Testis (tissue), 3 donors: Measurements from ENCODE around the gene SNRPD3. TPM values are rescaled to one million over a fixed set of nuclear protein-coding genes. Genes with fewer than 3 reads are reported as not detected.
"Not testable (repeated sequence)": the region's sequence is repeated elsewhere in the genome, so short reads cannot be mapped to it uniquely, and the experiment has no call there.

ENCODE experiments used
- DNase-seq: peaks from one replicate; pipeline ENCODE4 v3.0.0-alpha.2; 2019
- H3K27ac ChIP-seq, 2 donors: fragments of 200-600 bp; sonication (generic); one replicate each; pipeline ENCODE4 v1.5.1; 2019
- H3K27me3 ChIP-seq: fragments of 200-600 bp; sonication (generic); one replicate; pipeline ENCODE4 v1.5.1; 2019
- H3K36me3 ChIP-seq: fragments of 200-600 bp; sonication (generic); one replicate; pipeline ENCODE4 v1.5.1; 2017; ENCODE audit warnings: low read depth; ENCODE audit errors: missing control alignments
- H3K4me1 ChIP-seq: fragments of 200-600 bp; sonication (generic); one replicate; pipeline ENCODE4 v1.5.1; 2019
- H3K4me3 ChIP-seq, 2 donors: fragments of 200-600 bp; sonication (generic); one replicate each; pipeline ENCODE4 v1.5.1; 2017 to 2019
- H3K9me3 ChIP-seq: fragments of 200-600 bp; sonication (generic); one replicate; pipeline ENCODE4 v1.5.1; 2017
- WGBS, 2 donors: methylation state at CpG; one replicate each; pipeline ENCODE4 v1.1.5; 2018; 5-methylcytosine and 5-hydroxymethylcytosine counted together
- intact Hi-C: fragments of 100-400 bp; cut with DNase I; formaldehyde crosslinking; loops from one replicate; pipeline ENCODE4 v1.15.1; 2023; ENCODE audit warnings: low total_unique reads
- polyA plus RNA-seq: library from polyadenylated mRNA; stranded (reverse); fragments of 350-450 nt; fragmentation: Illumina TruSeq; extraction: RNeasy Lipid Tissue Mini Kit (QIAGEN cat#74804); gene quantifications from one replicate; pipeline ENCODE4 v1.2.3, GENCODE V29; 2014; ENCODE audit warnings: low read depth, low replicate concordance; ENCODE audit not compliant: insufficient read depth
- total RNA-seq, 2 donors: library from RNA; depleted of rRNA; stranded (reverse); fragments of >200 nt; gene quantifications; one replicate each; pipeline ENCODE4 v1.2.3, GENCODE V29; 2016
- TF ChIP-seq, protein P1 (sequence below), 3 experiments: fragments of 450-650 bp in 2 of 3; fragments of 200-600 bp in 1 of 3; sonication (generic) in 1 of 3; IDR thresholded peaks; one replicate each; pipeline ENCODE4 v1.5.1; 2016 to 2019; ENCODE audit warnings: antibody characterized with exemption in 3 of 3, mild to moderate bottlenecking in 2 of 3, moderate library complexity in 1 of 3

The SNRPD3 gene
- total and polyA plus RNA-seq, 3 donors from 2014 or later, result 75.5 to 175 (median 117) TPM

DNA sequence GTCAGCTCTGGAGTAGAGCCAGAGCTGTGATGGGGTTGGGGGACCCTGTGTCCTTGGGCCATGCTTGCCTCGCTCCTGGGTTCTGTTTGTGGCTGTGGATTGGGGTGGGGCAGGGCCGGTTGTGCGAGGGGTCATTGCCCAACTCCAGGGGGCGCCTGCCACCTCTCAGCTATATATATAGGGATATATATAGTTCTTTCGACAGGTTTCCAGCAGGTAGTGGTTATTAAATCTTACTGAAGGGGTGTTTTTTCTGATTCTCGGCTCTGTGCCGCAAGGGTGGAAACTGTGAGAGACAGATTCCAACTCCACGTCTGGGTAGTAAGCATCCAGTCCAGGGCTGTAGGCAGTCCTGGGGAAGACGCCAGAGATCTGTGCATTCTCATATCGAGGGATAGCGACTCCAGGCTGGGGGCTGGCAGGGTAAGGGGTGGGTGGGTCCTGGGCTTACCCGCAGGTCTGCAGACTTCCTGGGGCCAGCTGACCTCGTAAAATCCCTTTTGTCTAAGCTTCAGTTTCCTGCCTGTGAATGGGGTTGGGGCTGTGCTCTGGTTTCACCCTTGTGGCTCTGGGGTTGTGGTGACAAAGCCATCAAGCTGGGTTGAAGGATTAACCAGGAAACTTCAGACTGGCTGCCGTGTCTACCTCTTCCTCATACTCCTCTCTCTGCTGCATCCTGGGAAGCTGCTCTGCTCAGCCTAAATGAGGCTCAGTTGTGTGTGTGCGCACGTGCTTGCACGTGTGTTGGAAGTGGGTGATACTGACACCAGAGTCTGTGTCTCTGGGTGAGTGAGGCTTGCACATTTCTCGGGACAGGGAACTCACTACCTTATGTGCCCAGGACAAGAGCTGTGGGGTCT, 48.2 kb downstream of the SNRPD3 start:
- DNase-seq, H3K36me3 ChIP-seq, intact Hi-C loops, H3K27ac ChIP-seq, H3K9me3 ChIP-seq, H3K27me3 ChIP-seq: not testable (repeated sequence)
- Histone ChIP-seq H3K4me3 (peak overlapping the region in 1 of 2 donors; percentile 38), H3K4me1 (peaks cover 19% of the 10 kb centered on the region)
- 19 to 38% methylated on average over 15 to 18 of the region's 18 CpGs for WGBS, 2 donors
- TF ChIP-seq, protein P1, sequence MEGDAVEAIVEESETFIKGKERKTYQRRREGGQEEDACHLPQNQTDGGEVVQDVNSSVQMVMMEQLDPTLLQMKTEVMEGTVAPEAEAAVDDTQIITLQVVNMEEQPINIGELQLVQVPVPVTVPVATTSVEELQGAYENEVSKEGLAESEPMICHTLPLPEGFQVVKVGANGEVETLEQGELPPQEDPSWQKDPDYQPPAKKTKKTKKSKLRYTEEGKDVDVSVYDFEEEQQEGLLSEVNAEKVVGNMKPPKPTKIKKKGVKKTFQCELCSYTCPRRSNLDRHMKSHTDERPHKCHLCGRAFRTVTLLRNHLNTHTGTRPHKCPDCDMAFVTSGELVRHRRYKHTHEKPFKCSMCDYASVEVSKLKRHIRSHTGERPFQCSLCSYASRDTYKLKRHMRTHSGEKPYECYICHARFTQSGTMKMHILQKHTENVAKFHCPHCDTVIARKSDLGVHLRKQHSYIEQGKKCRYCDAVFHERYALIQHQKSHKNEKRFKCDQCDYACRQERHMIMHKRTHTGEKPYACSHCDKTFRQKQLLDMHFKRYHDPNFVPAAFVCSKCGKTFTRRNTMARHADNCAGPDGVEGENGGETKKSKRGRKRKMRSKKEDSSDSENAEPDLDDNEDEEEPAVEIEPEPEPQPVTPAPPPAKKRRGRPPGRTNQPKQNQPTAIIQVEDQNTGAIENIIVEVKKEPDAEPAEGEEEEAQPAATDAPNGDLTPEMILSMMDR (IDR thresholded peaks at IDR 0.05), result peak in 1 of 3 experiments; percentile 22

DNA sequence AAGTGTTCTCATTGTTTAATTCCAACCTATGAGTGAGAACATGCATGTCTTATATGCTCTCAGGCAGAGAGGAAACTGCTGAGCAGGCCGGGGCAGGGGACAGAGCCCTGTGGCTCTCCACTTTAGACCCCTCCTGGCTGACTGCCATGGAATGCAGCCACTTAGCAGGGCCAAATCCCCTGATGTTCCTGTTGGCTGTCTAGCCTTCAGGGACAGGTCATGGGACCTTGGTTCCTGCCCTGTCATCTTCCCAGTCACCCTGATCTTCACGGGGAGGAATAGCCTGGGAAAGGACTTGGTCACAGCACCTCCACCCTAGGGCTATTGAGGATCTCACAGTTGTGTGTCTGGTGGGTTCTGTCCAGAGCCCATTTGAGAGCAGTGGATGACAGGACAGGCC, 50.5 kb downstream of the SNRPD3 start:
- 65 to 81% methylated on average over 2 of the region's 2 CpGs for WGBS, 2 donors
- H3K27ac ChIP-seq, DNase-seq, H3K27me3 ChIP-seq, H3K36me3 ChIP-seq, intact Hi-C loops, H3K9me3 ChIP-seq, H3K4me3 ChIP-seq: not testable (repeated sequence)
- H3K4me1 ChIP-seq, result peaks cover 15% of the 10 kb centered on the region

DNA sequence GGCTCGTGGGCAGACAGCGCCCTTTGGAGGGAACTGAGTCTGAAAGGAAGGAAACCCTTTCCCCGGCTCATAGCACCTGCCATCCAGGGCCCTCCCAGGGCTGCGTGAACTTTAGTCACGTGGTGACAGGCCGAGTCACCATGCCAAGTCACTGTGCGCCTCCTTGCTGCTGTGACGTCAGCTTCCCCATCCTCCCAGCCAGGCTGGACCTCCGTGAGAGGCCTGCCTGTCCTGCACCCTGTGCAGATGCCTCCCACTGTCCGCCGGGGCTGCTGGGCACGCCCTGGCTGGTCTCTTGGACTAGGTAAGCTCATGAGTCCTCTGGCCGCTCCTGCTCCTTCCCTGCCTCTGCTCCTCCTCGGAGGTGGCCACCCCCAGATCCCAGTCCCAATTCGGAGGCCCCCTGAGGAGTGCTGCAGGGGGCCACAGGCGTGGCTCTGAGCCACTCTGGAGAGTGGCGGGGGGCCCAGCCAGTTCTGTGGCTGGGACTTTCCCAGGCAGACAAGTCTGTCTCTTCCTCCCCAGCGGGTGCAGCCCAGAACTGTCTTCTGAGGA, 51.7 kb downstream of the SNRPD3 start:
- WGBS, 2 donors, result 79 to 96% methylated on average over 8 to 18 of the region's 18 CpGs
- H3K4me1 ChIP-seq, intact Hi-C loops, H3K27ac ChIP-seq, H3K4me3 ChIP-seq, H3K9me3 ChIP-seq, H3K27me3 ChIP-seq, H3K36me3 ChIP-seq: not testable (repeated sequence)
- DNase-seq, result peak; percentile 54

DNA sequence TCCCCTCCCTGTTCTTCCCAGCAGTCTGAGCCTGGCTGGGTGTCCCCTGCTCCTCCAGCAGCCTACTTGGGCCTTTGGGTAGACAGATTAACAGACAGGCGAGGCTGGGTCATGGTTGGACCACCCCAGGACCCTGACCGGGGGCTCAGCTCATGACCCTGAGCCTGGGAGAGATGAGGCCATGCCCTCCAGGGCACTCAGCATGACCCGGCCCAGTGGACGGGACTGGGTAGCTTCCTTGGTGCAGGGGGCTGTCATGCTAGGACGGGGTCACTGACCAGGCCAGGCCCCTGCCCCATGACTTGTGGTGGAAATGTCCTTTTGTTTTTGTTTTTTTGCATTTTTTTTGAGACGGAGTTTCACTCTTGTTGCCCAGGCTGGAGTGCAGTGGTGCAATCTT, 52.5 kb downstream of the SNRPD3 start:
- intact Hi-C loops, result not testable (repeated sequence)
- WGBS, 2 donors, result 60 to 95% methylated on average over 1 to 6 of the region's 6 CpGs

DNA sequence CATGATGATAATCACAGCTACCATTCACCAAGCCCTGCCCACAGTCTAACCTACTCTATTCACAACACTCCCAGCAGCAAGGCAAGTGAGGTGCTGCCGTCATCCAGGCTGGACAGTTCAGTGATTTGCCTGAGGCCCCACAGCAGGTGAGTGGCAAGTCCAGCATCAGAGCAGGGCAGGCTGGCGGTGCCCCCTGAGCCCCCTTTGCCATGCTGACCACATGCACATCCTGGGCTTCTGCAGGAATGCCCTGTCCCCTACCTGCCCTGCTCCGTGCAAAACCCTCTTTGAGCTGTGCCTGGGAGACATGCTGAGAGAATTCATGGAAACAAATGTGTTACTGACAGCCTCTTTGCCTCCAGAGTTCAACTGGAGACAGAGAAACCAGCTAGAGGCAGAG, 54.1 kb downstream of the SNRPD3 start:
- H3K9me3 ChIP-seq, H3K4me1 ChIP-seq, DNase-seq, intact Hi-C loops, H3K4me3 ChIP-seq, H3K27me3 ChIP-seq, H3K27ac ChIP-seq, H3K36me3 ChIP-seq: not testable (repeated sequence)
- 94% methylated on average over 3 of the region's 3 CpGs; no CpG with 5 or more reads in 1 of the 2 donors for WGBS, 2 donors

More for the DNA sequence above, 52.5 kb downstream of the SNRPD3 start:
- H3K27me3 ChIP-seq, H3K27ac ChIP-seq, H3K9me3 ChIP-seq, H3K36me3 ChIP-seq, H3K4me3 ChIP-seq, H3K4me1 ChIP-seq, DNase-seq: not testable (repeated sequence)

DNA sequence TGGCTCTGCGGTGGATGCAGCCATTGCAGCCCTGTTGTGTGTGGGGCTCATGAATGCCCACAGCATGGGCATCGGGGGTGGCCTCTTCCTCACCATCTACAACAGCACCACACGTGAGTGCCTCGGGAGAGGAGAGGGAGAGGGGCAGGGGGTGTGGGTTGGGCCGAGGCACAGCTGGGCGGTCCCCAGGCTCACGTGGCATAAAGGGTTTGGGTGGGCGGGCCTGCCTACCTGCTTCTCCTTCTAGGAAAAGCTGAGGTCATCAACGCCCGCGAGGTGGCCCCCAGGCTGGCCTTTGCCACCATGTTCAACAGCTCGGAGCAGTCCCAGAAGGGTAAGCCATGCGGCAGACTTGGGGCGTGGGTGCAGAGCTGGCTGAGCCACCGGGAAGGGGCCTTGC, 59.0 kb downstream of the SNRPD3 start:
- WGBS, 2 donors, result 83 to 100% methylated on average over 5 to 15 of the region's 15 CpGs
- H3K27ac ChIP-seq, H3K36me3 ChIP-seq, H3K4me1 ChIP-seq, H3K27me3 ChIP-seq, H3K9me3 ChIP-seq, DNase-seq, H3K4me3 ChIP-seq, intact Hi-C loops: not testable (repeated sequence)

DNA sequence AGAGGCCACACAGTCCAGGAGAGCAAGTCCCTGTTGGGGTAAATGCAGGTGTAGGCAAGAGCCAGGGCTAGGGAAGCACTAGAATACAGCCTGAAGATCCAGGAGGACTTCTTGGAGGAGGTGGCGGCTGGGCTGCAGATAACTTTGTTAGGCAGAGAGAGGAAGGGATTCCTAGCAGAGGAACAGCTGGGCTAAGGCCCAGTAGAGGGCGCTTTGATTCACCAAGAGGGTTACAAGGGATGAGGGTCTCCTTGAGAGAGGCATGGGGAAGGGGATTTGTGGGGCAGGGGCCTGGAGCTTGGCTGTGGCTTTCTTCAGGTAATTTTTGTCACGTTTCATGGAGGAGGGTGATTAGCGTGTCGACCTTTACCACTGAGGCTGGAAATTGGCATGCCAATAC, 65.4 kb downstream of the SNRPD3 start:
- intact Hi-C loops, H3K36me3 ChIP-seq, H3K4me1 ChIP-seq, H3K4me3 ChIP-seq, H3K27me3 ChIP-seq, H3K27ac ChIP-seq, H3K9me3 ChIP-seq, DNase-seq: not testable (repeated sequence)
- 74% methylated on average over 4 of the region's 5 CpGs; no CpG with 5 or more reads in 1 of the 2 donors for WGBS, 2 donors

DNA sequence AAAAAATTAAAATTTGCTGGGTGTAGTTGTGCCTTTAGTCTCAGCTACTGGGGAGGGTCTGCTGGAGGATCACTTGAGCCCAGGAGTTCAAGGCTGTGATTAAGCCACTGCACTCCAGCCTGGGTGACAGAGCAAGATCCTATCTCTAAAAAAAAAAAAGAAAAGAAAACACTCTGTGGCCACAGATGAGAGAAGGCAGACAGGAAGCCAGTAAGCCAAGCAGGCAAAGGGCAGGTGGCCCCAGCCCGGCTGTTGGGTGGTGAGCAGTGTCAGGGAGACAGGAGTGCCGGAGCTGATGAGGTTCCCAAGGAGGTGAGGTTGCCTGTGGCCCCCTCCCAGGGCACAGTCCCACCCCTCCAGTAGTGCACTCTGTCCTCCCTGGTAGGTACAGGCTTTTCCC, 66.8 kb downstream of the SNRPD3 start:
- H3K4me1 ChIP-seq, H3K9me3 ChIP-seq, H3K4me3 ChIP-seq, H3K27me3 ChIP-seq, DNase-seq, H3K36me3 ChIP-seq, intact Hi-C loops, H3K27ac ChIP-seq: not testable (repeated sequence)
- 83 to 84% methylated on average over 2 of the region's 2 CpGs for WGBS, 2 donors

Other genes starting within 250 kb of the SNRPD3 start
- gene ADORA2A, start 128.4 kb upstream of the SNRPD3 start, total RNA-seq, result 1 to 10 TPM; 2.2 to 5.1 TPM
- gene ADORA2A, start 128.4 kb upstream of the SNRPD3 start, polyA plus RNA-seq, result 2.5 TPM
- gene UPB1, start 60.7 kb upstream of the SNRPD3 start, total RNA-seq, result 10 to 100 TPM; 11.5 to 12.1 TPM
- gene UPB1, start 60.7 kb upstream of the SNRPD3 start, polyA plus RNA-seq, result 6.7 TPM
- gene GUCD1, start 861 bp upstream of the SNRPD3 start, total RNA-seq, result 100 to 1,000 TPM in 1 of 2 donors, 10 to 100 TPM in 1; 91.7 to 123 TPM
- gene GUCD1, start 861 bp upstream of the SNRPD3 start, polyA plus RNA-seq, result 93.6 TPM
- 100 to 1,000 TPM; 120 to 162 TPM for gene LRRC75B, start 37.1 kb downstream of the SNRPD3 start, total RNA-seq
- 33.0 TPM for gene LRRC75B, start 37.1 kb downstream of the SNRPD3 start, polyA plus RNA-seq
- gene GGT1, start 47.2 kb downstream of the SNRPD3 start, total RNA-seq, result 10 to 100 TPM; 75.3 to 78.2 TPM
- 23.1 TPM for gene GGT1, start 47.2 kb downstream of the SNRPD3 start, polyA plus RNA-seq
- 1 to 10 TPM; 1.9 to 2.3 TPM for gene PIWIL3, start 218.7 kb downstream of the SNRPD3 start, total RNA-seq
- gene PIWIL3, start 218.7 kb downstream of the SNRPD3 start, polyA plus RNA-seq, result 1.5 TPM